Activated B cell treated with CpG ODN at 0.5 μM for 24 hours (primary cell): Measurements from ENCODE around the gene TENM4. TPM values are rescaled to one million over a fixed set of nuclear protein-coding genes. Genes with fewer than 3 reads are reported as not detected.
"Not testable (repeated sequence)": the region's sequence is repeated elsewhere in the genome, so short reads cannot be mapped to it uniquely, and the experiment has no call there.

Source experiments
- ATAC-seq: fragments of 200-7000 bp; cut with Tn5 transposase; one replicate; pipeline ENCODE4 v1.10.0; 2021; ENCODE audit warnings: low read depth, mild to moderate bottlenecking, moderate library complexity
- CTCF ChIA-PET: fragments of 350-600 bp; sonication (Branson Sonifier 250); formaldehyde crosslinking; loops from one replicate; lab custom pipeline; 2021; ENCODE audit warnings: antibody characterized with exemption; lab: Charles Lee
- POLR2A ChIA-PET: fragments of 350-600 bp; sonication (Branson Sonifier 250); formaldehyde crosslinking; loops from one replicate; lab custom pipeline; 2021; ENCODE audit warnings: antibody characterized with exemption; lab: Charles Lee
- DNase-seq: peaks from one replicate; pipeline ENCODE4 v3.0.0; 2022
- H3K27ac Mint-ChIP-seq: one replicate; pipeline ENCODE4 v1.8.0; 2020; ENCODE audit warnings: mixed read lengths
- H3K27me3 Mint-ChIP-seq: one replicate; pipeline ENCODE4 v1.8.0; 2021; ENCODE audit warnings: mixed read lengths
- H3K36me3 Mint-ChIP-seq: one replicate; pipeline ENCODE4 v1.8.0; 2021; ENCODE audit warnings: low read depth, mixed read lengths
- H3K4me1 Mint-ChIP-seq: one replicate; pipeline ENCODE4 v1.8.0; 2021; ENCODE audit warnings: mixed read lengths
- H3K4me3 Mint-ChIP-seq: one replicate; pipeline ENCODE4 v1.8.0; 2020; ENCODE audit warnings: mild to moderate bottlenecking, mixed read lengths
- H3K9me3 Mint-ChIP-seq: one replicate; pipeline ENCODE4 v1.8.0; 2020; ENCODE audit warnings: mixed read lengths
- CTCF ChIP-seq: fragments of 200-600 bp; IDR thresholded peaks from one replicate; pipeline ENCODE4 v1.8.0; 2022; ENCODE audit warnings: antibody characterized with exemption, mild to moderate bottlenecking
- intact Hi-C: fragments of 100-400 bp; cut with micrococcal nuclease; formaldehyde crosslinking; loops from one replicate; pipeline ENCODE4 v1.15.1; 2024
- total RNA-seq: library from RNA; stranded (reverse); gene quantifications from 2 replicates; pipeline ENCODE4 v1.2.3, GENCODE V29; 2022

The TENM4 gene
- total RNA-seq, 1 donor from 2014 or later, result 2.4 TPM

GRCh38 chr11:78830277-78830819 lies 610.5 kb downstream of the TENM4 start:
- ATAC-seq (no peak), DNase-seq (no peak)
- ChIA-PET POLR2A (no interaction called here), CTCF (no interaction called here)
- no peaks in the 10 kb centered on the region for H3K27me3 Mint-ChIP-seq
- no peaks in the 10 kb centered on the region for H3K36me3 Mint-ChIP-seq
- no peak overlapping the region for H3K4me3 Mint-ChIP-seq
- no peak for TF ChIP-seq CTCF
- no peaks in the 10 kb centered on the region for H3K9me3 Mint-ChIP-seq
- no peak overlapping the region for H3K27ac Mint-ChIP-seq
- no peaks in the 10 kb centered on the region for H3K4me1 Mint-ChIP-seq
- intact Hi-C loops, result no loop called here

GRCh38 chr11:78829146-78829545 lies 611.7 kb downstream of the TENM4 start:
- Mint-ChIP-seq H3K36me3 (no peaks in the 10 kb centered on the region), H3K9me3 (no peaks in the 10 kb centered on the region), H3K4me3 (no peak overlapping the region), H3K4me1 (no peaks in the 10 kb centered on the region), H3K27me3 (no peaks in the 10 kb centered on the region), H3K27ac (no peak overlapping the region)
- no peak for ATAC-seq
- CTCF ChIA-PET, result no interaction called here
- no peak for DNase-seq
- no peak for TF ChIP-seq CTCF
- intact Hi-C loops, result no loop called here
- POLR2A ChIA-PET, result no interaction called here

- Mint-ChIP-seq H3K9me3 (no peaks in the 10 kb centered on the region), H3K4me3 (no peak overlapping the region), H3K27me3 (no peaks in the 10 kb centered on the region), H3K36me3 (no peaks in the 10 kb centered on the region), H3K27ac (no peak overlapping the region), H3K4me1 (no peaks in the 10 kb centered on the region)
- TF ChIP-seq CTCF, result no peak
- CTCF ChIA-PET, result no interaction called here
- POLR2A ChIA-PET, result no interaction called here
- no peak for DNase-seq
- intact Hi-C loops, result no loop called here
- no peak for ATAC-seq
Observed at GRCh38 chr11:78828676-78829075, 612.2 kb downstream of the TENM4 start.

- H3K9me3 Mint-ChIP-seq, DNase-seq, intact Hi-C loops, H3K36me3 Mint-ChIP-seq, H3K4me3 Mint-ChIP-seq, H3K27me3 Mint-ChIP-seq, POLR2A ChIA-PET, H3K27ac Mint-ChIP-seq, ATAC-seq, CTCF ChIA-PET, H3K4me1 Mint-ChIP-seq: not testable (repeated sequence)
Observed at GRCh38 chr11:78827291-78827690, 613.5 kb downstream of the TENM4 start.

GRCh38 chr11:78825591-78826020 lies 615.2 kb downstream of the TENM4 start:
- no peaks in the 10 kb centered on the region for H3K4me1 Mint-ChIP-seq
- H3K9me3 Mint-ChIP-seq, result no peaks in the 10 kb centered on the region
- intact Hi-C loops, result no loop called here
- H3K4me3 Mint-ChIP-seq, result no peak overlapping the region
- POLR2A ChIA-PET, result interaction anchor here (0.7 kb wide), 1 partner anchor 125 kb away, joined by 6 read pairs; no protein-coding TSS in a partner anchor
- ATAC-seq, result no peak
- TF ChIP-seq CTCF, result no peak
- DNase-seq, result no peak
- no peak overlapping the region for H3K27ac Mint-ChIP-seq
- no peaks in the 10 kb centered on the region for H3K27me3 Mint-ChIP-seq
- CTCF ChIA-PET, result no interaction called here
- H3K36me3 Mint-ChIP-seq, result no peaks in the 10 kb centered on the region

- no peaks in the 10 kb centered on the region for H3K36me3 Mint-ChIP-seq
- ATAC-seq (no peak), DNase-seq (no peak)
- ChIA-PET CTCF (no interaction called here), POLR2A (no interaction called here)
- intact Hi-C loops, result no loop called here
- no peak overlapping the region for H3K4me3 Mint-ChIP-seq
- H3K27me3 Mint-ChIP-seq, result no peaks in the 10 kb centered on the region
- no peak for TF ChIP-seq CTCF
- H3K4me1 Mint-ChIP-seq, result no peaks in the 10 kb centered on the region
- H3K27ac Mint-ChIP-seq, result no peak overlapping the region
- no peaks in the 10 kb centered on the region for H3K9me3 Mint-ChIP-seq
Observed at GRCh38 chr11:78823588-78823987, 617.2 kb downstream of the TENM4 start.
